CD14-positive monocyte (primary cell): ENCODE measurements around the gene CDKN2B. TPM values are rescaled to one million over a fixed set of nuclear protein-coding genes. Genes with fewer than 3 reads are reported as not detected.

ENCODE experiments used
- DNase-seq, 3 donors: peaks; one replicate each; pipeline ENCODE4 v3.0.0-alpha.2; 2011 to 2022
- H2AFZ ChIP-seq: 2 replicates; pipeline ENCODE4 v1.6.0; 2012; ENCODE audit warnings: mild to moderate bottlenecking, low read depth, low read length, inconsistent platforms; ENCODE audit not compliant: insufficient read depth, poor library complexity, severe bottlenecking
- H3K27ac ChIP-seq, 2 donors: 1 replicate in 1 of 2; 2 replicates in 1 of 2; pipeline ENCODE4 v1.5.1; 2012 to 2013; ENCODE audit warnings: low read length in 2 of 2, control low read depth in 1 of 2, inconsistent platforms in 1 of 2, low read depth in 1 of 2, mild to moderate bottlenecking in 1 of 2
- H3K27me3 ChIP-seq, 2 donors: one replicate each; pipeline versions ENCODE4 v1.6.0 to v1.6.1; 2011 to 2013; ENCODE audit warnings: low read length in 2 of 2; ENCODE audit not compliant: control insufficient read depth in 2 of 2, insufficient read depth in 2 of 2
- H3K36me3 ChIP-seq, 2 donors: replicated peaks in 1 of 2; 1 replicate in 1 of 2; 2 replicates in 1 of 2; pipeline versions ENCODE4 v1.5.1 to v1.6.1; 2012 to 2013; ENCODE audit warnings: low read length in 2 of 2, control low read depth in 1 of 2, inconsistent platforms in 1 of 2, mild to moderate bottlenecking in 1 of 2; ENCODE audit not compliant: insufficient read depth in 2 of 2, control insufficient read depth in 1 of 2
- H3K4me1 ChIP-seq, 2 donors: 1 replicate in 1 of 2; 2 replicates in 1 of 2; pipeline versions ENCODE4 v1.5.1 to v1.6.1; 2012 to 2013; ENCODE audit warnings: low read length in 2 of 2, control low read depth in 1 of 2, inconsistent platforms in 1 of 2, mild to moderate bottlenecking in 1 of 2, moderate library complexity in 1 of 2; ENCODE audit not compliant: insufficient read depth in 2 of 2, control insufficient read depth in 1 of 2
- H3K4me2 ChIP-seq: replicated peaks from 2 replicates; pipeline ENCODE3; 2012; ENCODE audit warnings: low read length, moderate library complexity, mild to moderate bottlenecking; ENCODE audit not compliant: poor library complexity, severe bottlenecking; ENCODE audit errors: extremely low read depth
- H3K4me3 ChIP-seq, 3 experiments: fragments of 200-600 bp in 1 of 3; sonication (generic) in 1 of 3; replicated peaks in 1 of 3; 1 replicate in 2 of 3; 2 replicates in 1 of 3; pipeline ENCODE4 v1.5.1; 2011 to 2013; ENCODE audit warnings: low read length in 3 of 3, mild to moderate bottlenecking in 3 of 3, control low read depth in 2 of 3, low read depth in 2 of 3, inconsistent platforms in 1 of 3, moderate library complexity in 1 of 3
- H3K79me2 ChIP-seq: 2 replicates; pipeline ENCODE4 v1.6.0; 2012; ENCODE audit warnings: mild to moderate bottlenecking, control low read depth, inconsistent platforms, low read length, moderate library complexity; ENCODE audit not compliant: insufficient read depth
- H3K9ac ChIP-seq: 2 replicates; pipeline ENCODE4 v1.6.0; 2017; ENCODE audit warnings: low read length, mild to moderate bottlenecking; ENCODE audit not compliant: insufficient read depth, poor library complexity, severe bottlenecking
- H3K9me3 ChIP-seq, 2 donors: replicated peaks in 1 of 2; 1 replicate in 1 of 2; 2 replicates in 1 of 2; pipeline versions ENCODE4 v1.5.1 to v1.6.1; 2012 to 2013; ENCODE audit warnings: low read length in 2 of 2, control low read depth in 1 of 2; ENCODE audit not compliant: control insufficient read depth in 1 of 2, insufficient read depth in 1 of 2
- H4K20me1 ChIP-seq: 2 replicates; pipeline ENCODE4 v1.6.0; 2012; ENCODE audit warnings: mild to moderate bottlenecking, low read length, control low read depth, moderate library complexity; ENCODE audit not compliant: insufficient read depth
- H3K27ac Mint-ChIP-seq, 7 donors: one replicate each; pipeline ENCODE4 v1.8.0; 2020; ENCODE audit warnings: mild to moderate bottlenecking in 7 of 7, mixed read lengths in 7 of 7, moderate library complexity in 6 of 7, inconsistent platforms in 2 of 7
- H3K27me3 Mint-ChIP-seq, 3 donors: one replicate each; pipeline ENCODE4 v1.8.0; 2021 to 2022; ENCODE audit warnings: low read depth in 3 of 3, mild to moderate bottlenecking in 3 of 3, mixed read lengths in 3 of 3, moderate library complexity in 3 of 3, inconsistent platforms in 1 of 3
- H3K36me3 Mint-ChIP-seq, 2 donors: one replicate each; pipeline ENCODE4 v1.8.0; 2020; ENCODE audit warnings: mixed read lengths in 2 of 2, inconsistent platforms in 1 of 2, mild to moderate bottlenecking in 1 of 2
- H3K4me1 Mint-ChIP-seq: one replicate; pipeline ENCODE4 v1.8.0; 2020; ENCODE audit warnings: mild to moderate bottlenecking, mixed read lengths
- H3K4me3 Mint-ChIP-seq, 2 donors: one replicate each; pipeline ENCODE4 v1.8.0; 2020; ENCODE audit warnings: mild to moderate bottlenecking in 2 of 2, mixed read lengths in 2 of 2, moderate library complexity in 1 of 2
- H3K9me3 Mint-ChIP-seq, 7 donors: one replicate each; pipeline ENCODE4 v1.8.0; 2020 to 2022; ENCODE audit warnings: mixed read lengths in 7 of 7, mild to moderate bottlenecking in 6 of 7, moderate library complexity in 6 of 7, inconsistent platforms in 2 of 7
- CTCF ChIP-seq: fragments of 200-600 bp; IDR thresholded peaks from one replicate; pipeline ENCODE4 v1.8.0; 2022; ENCODE audit warnings: antibody characterized with exemption, mild to moderate bottlenecking
- WGBS: methylation state at CpG from one replicate; pipeline ENCODE4 v1.1.5; 2013; ENCODE audit warnings: missing lambda C conversion rate; ENCODE audit not compliant: insufficient coverage; 5-methylcytosine and 5-hydroxymethylcytosine counted together
- intact Hi-C, 2 donors: fragments of 100-400 bp; cut with micrococcal nuclease; formaldehyde crosslinking; loops; one replicate each; pipeline versions ENCODE4 v1.15.0 to v1.15.1; 2023
- polyA plus RNA-seq, 3 donors: library from polyadenylated mRNA; depleted of rRNA in 1 of 3; unstranded in 2 of 3; stranded (reverse) in 1 of 3; fragments of 300-500 nt in 2 of 3; fragments of >200 nt in 1 of 3; fragmentation: Illumina TruSeq in 2 of 3; gene quantifications; 1 replicate in 2 of 3; 2 replicates in 1 of 3; pipeline ENCODE4 v1.2.3, GENCODE V29; 2012 to 2021

Gene CDKN2B
- polyA plus RNA-seq, 3 donors, result 1.2 to 6.7 (median 2.7) TPM

DNA sequence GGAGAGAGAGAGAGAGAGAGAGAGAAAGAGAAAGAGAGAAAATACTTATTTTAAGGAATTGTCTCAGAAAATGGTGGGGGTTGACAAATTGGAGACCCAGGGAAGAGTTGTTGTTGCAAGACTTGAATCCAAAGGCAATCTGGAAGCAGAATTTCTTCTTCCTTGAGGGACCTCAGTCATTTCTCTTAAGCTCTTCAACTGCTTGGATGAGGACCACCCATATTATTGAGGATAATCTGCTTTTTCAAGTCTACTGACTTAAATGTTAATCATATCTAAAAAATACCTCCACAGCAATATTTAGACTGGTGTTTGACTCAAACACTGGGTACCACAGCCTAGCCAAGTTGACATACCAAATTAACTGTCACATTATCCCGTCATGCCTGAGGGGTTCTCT is 11.6 kb downstream of the CDKN2B start:
- no peak overlapping the region for H3K9ac ChIP-seq
- peaks cover 0 to 4% of the 10 kb centered on the region in 2 donors for H3K9me3 ChIP-seq
- H3K4me3 Mint-ChIP-seq, result peak overlapping the region in 1 of 2 donors; percentile 62
- H3K9me3 Mint-ChIP-seq, result peaks cover 0 to 10% (median 0%) of the 10 kb centered on the region in 7 donors
- H3K36me3 ChIP-seq, result no peaks in the 10 kb centered on the region
- peaks cover 14 to 18% of the 10 kb centered on the region in 2 donors for H3K36me3 Mint-ChIP-seq
- H3K79me2 ChIP-seq, result peaks cover 4% of the 10 kb centered on the region
- no peak overlapping the region for H3K27ac Mint-ChIP-seq
- H3K27me3 Mint-ChIP-seq, result peaks cover 53 to 71% (median 59%) of the 10 kb centered on the region in 3 donors
- H4K20me1 ChIP-seq, result no peaks in the 10 kb centered on the region
- no peak for TF ChIP-seq CTCF
- DNase-seq, result no peak
- H3K4me1 ChIP-seq, result peaks cover 19 to 28% of the 10 kb centered on the region in 2 donors
- H3K27me3 ChIP-seq, result peaks cover 51 to 78% of the 10 kb centered on the region in 2 donors
- no peak overlapping the region for H3K27ac ChIP-seq
- no CpG with 5 or more reads among the region's 1 CpG for WGBS
- intact Hi-C loops, result no loop called here
- H3K4me3 ChIP-seq, result no peak overlapping the region
- H2AFZ ChIP-seq, result no peak overlapping the region
- H3K4me1 Mint-ChIP-seq, result peaks cover 21% of the 10 kb centered on the region
- no peak overlapping the region for H3K4me2 ChIP-seq

DNA sequence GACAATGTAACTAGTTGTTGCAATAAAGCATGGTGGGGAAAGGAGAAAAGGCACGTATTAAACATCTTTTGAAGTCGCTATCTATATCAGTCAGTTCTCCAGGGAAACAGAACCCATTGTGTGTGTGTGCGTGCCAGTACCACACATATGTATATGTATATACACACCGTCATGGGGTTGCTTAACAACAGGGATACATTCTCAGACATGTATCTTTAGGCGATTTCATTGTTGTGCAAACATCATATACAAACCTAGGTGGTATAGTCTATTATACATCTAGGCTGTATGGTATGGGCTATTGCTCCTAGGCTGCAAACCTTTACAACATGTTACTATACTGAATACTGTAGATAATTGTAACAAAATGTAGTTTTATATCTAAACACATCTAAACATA is 12.2 kb downstream of the CDKN2B start:
- WGBS, result no CpG with 5 or more reads among the region's 5 CpGs
- H3K9me3 Mint-ChIP-seq, result peaks cover 0 to 10% (median 0%) of the 10 kb centered on the region in 7 donors
- intact Hi-C loops, result no loop called here
- Histone ChIP-seq H4K20me1 (no peaks in the 10 kb centered on the region), H3K27ac (no peak overlapping the region), H3K9ac (no peak overlapping the region), H3K4me3 (no peak overlapping the region), H3K79me2 (peaks cover 4% of the 10 kb centered on the region), H3K27me3 (peaks cover 46 to 77% of the 10 kb centered on the region in 2 donors), H3K4me1 (peaks cover 19 to 28% of the 10 kb centered on the region in 2 donors), H3K9me3 (peaks cover 0 to 4% of the 10 kb centered on the region in 2 donors), H3K36me3 (no peaks in the 10 kb centered on the region), H3K4me2 (no peak overlapping the region), H2AFZ (no peak overlapping the region)
- peaks cover 48 to 65% (median 55%) of the 10 kb centered on the region in 3 donors for H3K27me3 Mint-ChIP-seq
- peaks cover 14 to 18% of the 10 kb centered on the region in 2 donors for H3K36me3 Mint-ChIP-seq
- H3K4me1 Mint-ChIP-seq, result peaks cover 21% of the 10 kb centered on the region
- DNase-seq, result peak in 1 of 3 donors; percentile 31
- TF ChIP-seq CTCF, result no peak
- no peak overlapping the region for H3K27ac Mint-ChIP-seq
- peak overlapping the region in 1 of 2 donors; percentile 98 for H3K4me3 Mint-ChIP-seq
